Measurements from ENCODE around the gene KRT39. TPM values are rescaled to one million over a fixed set of nuclear protein-coding genes. Genes with fewer than 3 reads are reported as not detected.

The KRT39 gene
- total RNA-seq, 1 experiment from 2014 or later = not detected

- H3K4me3 Mint-ChIP-seq = no peak overlapping the region
- no peak for ATAC-seq
- no peak overlapping the region for H3K27ac Mint-ChIP-seq
- no peaks in the 10 kb centered on the region for H3K9me3 Mint-ChIP-seq
- H3K27me3 Mint-ChIP-seq (ENCODE audit: low read depth) = no peaks in the 10 kb centered on the region
- TF ChIP-seq FOXP1 (CRISPR knock-in tag; IDR thresholded peaks at IDR 0.05; ENCODE audit: borderline replicate concordance) (no peak), GABPB1 (CRISPR knock-in tag; IDR thresholded peaks at IDR 0.05) (no peak), ESRRA (CRISPR knock-in tag; IDR thresholded peaks at IDR 0.05; ENCODE audit: borderline replicate concordance) (no peak), TEAD4 (CRISPR knock-in tag; IDR thresholded peaks at IDR 0.05) (no peak), ZNF219 (CRISPR knock-in tag; IDR thresholded peaks at IDR 0.05; ENCODE audit: borderline replicate concordance) (no peak), ATF6 (CRISPR knock-in tag; IDR thresholded peaks at IDR 0.05) (no peak)
- peaks cover 7% of the 10 kb centered on the region; the same call in 1 of the 2 replicates for H3K4me1 Mint-ChIP-seq
- H3K36me3 Mint-ChIP-seq = no peaks in the 10 kb centered on the region
- ChIA-PET POLR2A (no interaction called here), CTCF (no interaction called here)
- DNase-seq (ENCODE audit: low spot score) = no peak
Measured at GRCh38 chr17:40996829-40997228, 30.1 kb upstream of the KRT39 start.

GRCh38 chr17:40995116-40995515, 28.4 kb upstream of the KRT39 start:
- ChIA-PET POLR2A (no interaction called here), CTCF (no interaction called here)
- TF ChIP-seq HMGXB4 (CRISPR knock-in tag; IDR thresholded peaks at IDR 0.05) = no peak
- TF ChIP-seq CREM (CRISPR knock-in tag; IDR thresholded peaks at IDR 0.05) = no peak
- no peak for TF ChIP-seq E2F4 (CRISPR knock-in tag; IDR thresholded peaks at IDR 0.05; ENCODE audit: borderline replicate concordance, low read depth)
- no peak for TF ChIP-seq GTF2I (CRISPR knock-in tag; conservative IDR thresholded peaks at IDR 0.05)
- TF ChIP-seq TEAD4 (CRISPR knock-in tag; IDR thresholded peaks at IDR 0.05) = no peak
- no peak for TF ChIP-seq ERG (CRISPR knock-in tag; IDR thresholded peaks at IDR 0.05)
- no peak for TF ChIP-seq PRRX2 (CRISPR knock-in tag; IDR thresholded peaks at IDR 0.05)
- TF ChIP-seq ZNF232 (CRISPR knock-in tag; IDR thresholded peaks at IDR 0.05) = no peak
- no peak for TF ChIP-seq FOXP1 (CRISPR knock-in tag; IDR thresholded peaks at IDR 0.05; ENCODE audit: borderline replicate concordance)
- no peak for TF ChIP-seq MAX (CRISPR knock-in tag; IDR thresholded peaks at IDR 0.05)
- no peak for TF ChIP-seq NR1H2 (CRISPR knock-in tag; IDR thresholded peaks at IDR 0.05)
- TF ChIP-seq E2F1 (CRISPR knock-in tag; IDR thresholded peaks at IDR 0.05) = no peak
- TF ChIP-seq PRDM15 (CRISPR knock-in tag; IDR thresholded peaks at IDR 0.05) = no peak
- TF ChIP-seq IRF1 (CRISPR knock-in tag; IDR thresholded peaks at IDR 0.05) = no peak
- no peak for TF ChIP-seq FOXK1 (CRISPR knock-in tag; IDR thresholded peaks at IDR 0.05)
- no peak for TF ChIP-seq CREB1 (CRISPR knock-in tag; IDR thresholded peaks at IDR 0.05)
- no peak for DNase-seq (ENCODE audit: low spot score)
- Mint-ChIP-seq H3K4me3 (no peak overlapping the region), H3K36me3 (no peaks in the 10 kb centered on the region), H3K27ac (no peak overlapping the region), H3K9me3 (peaks cover 6% of the 10 kb centered on the region), H3K27me3 (ENCODE audit: low read depth) (no peaks in the 10 kb centered on the region), H3K4me1 (peaks cover 7% of the 10 kb centered on the region; the same call in 1 of the 2 replicates)
- no peak for ATAC-seq
